ENCODE data around the gene C13orf46. TPM values are rescaled to one million over a fixed set of nuclear protein-coding genes. Genes with fewer than 3 reads are reported as not detected.

Gene C13orf46
- polyA plus RNA-seq, 1 experiment = 0.65 TPM

GRCh38 chr13:113939129-113939943 is 34.5 kb downstream of the C13orf46 start:
- no peak overlapping the region for H3K4me3 ChIP-seq (ENCODE audit: low read depth, low read length)
- H3K36me3 ChIP-seq (ENCODE audit: control insufficient read depth, insufficient read depth, low read length) = no peaks in the 10 kb centered on the region
- H3K27me3 ChIP-seq (ENCODE audit: control insufficient read depth, insufficient read depth, low read length) = no peaks in the 10 kb centered on the region
- DNase-seq (ENCODE audit: low read depth) = no peak
- no peak for TF ChIP-seq CTCF (IDR thresholded peaks at IDR 0.05; ENCODE audit: insufficient read depth, low read depth, low read length)
- CTCF ChIA-PET = interaction anchor here (0.6 kb wide), 1 partner anchor 20 kb away, joined by 3 read pairs; no protein-coding TSS in a partner anchor
- POLR2A ChIA-PET = interaction anchor here (0.6 kb wide), 1 partner anchor 294 kb away, joined by 3 read pairs; no protein-coding TSS in a partner anchor

GRCh38 chr13:113938716-113939115 is 35.2 kb downstream of the C13orf46 start:
- POLR2A ChIA-PET = no interaction called here
- Histone ChIP-seq H3K36me3 (ENCODE audit: control insufficient read depth, insufficient read depth, low read length) (no peaks in the 10 kb centered on the region), H3K4me3 (ENCODE audit: low read depth, low read length) (no peak overlapping the region), H3K27me3 (ENCODE audit: control insufficient read depth, insufficient read depth, low read length) (no peaks in the 10 kb centered on the region)
- no peak for DNase-seq (ENCODE audit: low read depth)
- CTCF ChIA-PET = interaction anchor here (0.6 kb wide), 1 partner anchor 20 kb away, joined by 3 read pairs; no protein-coding TSS in a partner anchor
- TF ChIP-seq CTCF (IDR thresholded peaks at IDR 0.05; ENCODE audit: insufficient read depth, low read depth, low read length) = no peak

GRCh38 chr13:113938246-113938645 is 35.6 kb downstream of the C13orf46 start:
- Histone ChIP-seq H3K4me3 (ENCODE audit: low read depth, low read length) (no peak overlapping the region), H3K27me3 (ENCODE audit: control insufficient read depth, insufficient read depth, low read length) (no peaks in the 10 kb centered on the region), H3K36me3 (ENCODE audit: control insufficient read depth, insufficient read depth, low read length) (no peaks in the 10 kb centered on the region)
- POLR2A ChIA-PET = no interaction called here
- no peak for TF ChIP-seq CTCF (IDR thresholded peaks at IDR 0.05; ENCODE audit: insufficient read depth, low read depth, low read length)
- CTCF ChIA-PET = interaction anchor here (1.3 kb wide), 1 partner anchor 9 kb away, joined by 4 read pairs; no protein-coding TSS in a partner anchor
- no peak for DNase-seq (ENCODE audit: low read depth)

- ChIA-PET POLR2A (no interaction called here), CTCF (interaction anchor here (1.3 kb wide), 1 partner anchor 10 kb away, joined by 4 read pairs; no protein-coding TSS in a partner anchor)
- Histone ChIP-seq H3K4me3 (ENCODE audit: low read depth, low read length) (no peak overlapping the region), H3K27me3 (ENCODE audit: control insufficient read depth, insufficient read depth, low read length) (no peaks in the 10 kb centered on the region), H3K36me3 (ENCODE audit: control insufficient read depth, insufficient read depth, low read length) (no peaks in the 10 kb centered on the region)
- TF ChIP-seq CTCF (IDR thresholded peaks at IDR 0.05; ENCODE audit: insufficient read depth, low read depth, low read length) = no peak
- DNase-seq (ENCODE audit: low read depth) = no peak
Observed at GRCh38 chr13:113937527-113938180, 36.2 kb downstream of the C13orf46 start.

- CTCF ChIA-PET = interaction anchor here (0.8 to 1.3 kb wide), 2 partner anchors 10 kb away, joined by 3 to 4 read pairs; no protein-coding TSS in a partner anchor
- TF ChIP-seq CTCF (IDR thresholded peaks at IDR 0.05; ENCODE audit: insufficient read depth, low read depth, low read length) = no peak
Observed at GRCh38 chr13:113937073-113937472, 36.8 kb downstream of the C13orf46 start.

More at GRCh38 chr13:113937073-113937472, 36.8 kb downstream of the C13orf46 start:
- H3K27me3 ChIP-seq (ENCODE audit: control insufficient read depth, insufficient read depth, low read length) = no peaks in the 10 kb centered on the region
- no peak for DNase-seq (ENCODE audit: low read depth)
- POLR2A ChIA-PET = no interaction called here
- H3K4me3 ChIP-seq (ENCODE audit: low read depth, low read length) = no peak overlapping the region
- H3K36me3 ChIP-seq (ENCODE audit: control insufficient read depth, insufficient read depth, low read length) = no peaks in the 10 kb centered on the region
